ENCODE results near the gene AFF4. TPM values are rescaled to one million over a fixed set of nuclear protein-coding genes. Genes with fewer than 3 reads are reported as not detected.
"Not testable (repeated sequence)": the region's sequence is repeated elsewhere in the genome, so short reads cannot be mapped to it uniquely, and the experiment has no call there.

The AFF4 gene
- polyA plus RNA-seq, 3 donors from 2014 or later = 10.7 to 31.8 (median 11.7) TPM

GRCh38 chr5:132871459-132872284, 91.8 kb downstream of the AFF4 start:
- Mint-ChIP-seq H3K36me3 (peaks cover 0 to 4% (median 0%) of the 10 kb centered on the region in 3 donors), H3K27ac (peak overlapping the region in 2 of 6 donors; percentile 22 to 55), H3K4me3 (no peak overlapping the region), H3K9me3 (no peaks in the 10 kb centered on the region), H3K4me1 (peaks cover 9 to 20% of the 10 kb centered on the region in 2 donors), H3K27me3 (ENCODE audit: low read depth in 3 of 3) (peaks cover 1 to 7% (median 4%) of the 10 kb centered on the region in 3 donors)
- DNase-seq = no peak

GRCh38 chr5:132870801-132871200, 92.6 kb downstream of the AFF4 start:
- no peak for DNase-seq
- peaks cover 4 to 13% (median 11%) of the 10 kb centered on the region in 3 donors for H3K27me3 Mint-ChIP-seq (ENCODE audit: low read depth in 3 of 3)
- H3K4me3 Mint-ChIP-seq = no peak overlapping the region
- peaks cover 0 to 4% (median 0%) of the 10 kb centered on the region in 3 donors for H3K36me3 Mint-ChIP-seq
- H3K4me1 Mint-ChIP-seq = peaks cover 16 to 29% of the 10 kb centered on the region in 2 donors
- no peaks in the 10 kb centered on the region for H3K9me3 Mint-ChIP-seq
- peak overlapping the region in 3 of 6 donors; percentile 11 to 45 (median 15) for H3K27ac Mint-ChIP-seq

GRCh38 chr5:132868754-132869153, 94.7 kb downstream of the AFF4 start:
- peaks cover 4 to 15% (median 13%) of the 10 kb centered on the region in 3 donors for H3K27me3 Mint-ChIP-seq (ENCODE audit: low read depth in 3 of 3)
- peaks cover 0 to 4% (median 0%) of the 10 kb centered on the region in 3 donors for H3K36me3 Mint-ChIP-seq
- no peak for DNase-seq
- H3K4me1 Mint-ChIP-seq = peaks cover 23 to 36% of the 10 kb centered on the region in 2 donors
- peak overlapping the region in 4 of 5 donors; percentile 18 to 100 (median 47) for H3K4me3 Mint-ChIP-seq
- H3K9me3 Mint-ChIP-seq = no peaks in the 10 kb centered on the region
- peak overlapping the region; percentile 53 to 100 (median 99) for H3K27ac Mint-ChIP-seq

GRCh38 chr5:132867046-132867451, 96.4 kb downstream of the AFF4 start:
- Mint-ChIP-seq H3K4me3 (peak overlapping the region; percentile 98 to 100 (median 99)), H3K9me3 (no peaks in the 10 kb centered on the region), H3K27me3 (ENCODE audit: low read depth in 3 of 3) (peaks cover 3 to 15% (median 13%) of the 10 kb centered on the region in 3 donors), H3K4me1 (peaks cover 23 to 36% of the 10 kb centered on the region in 2 donors), H3K27ac (peak overlapping the region; percentile 99 to 100 (median 100)), H3K36me3 (no peaks in the 10 kb centered on the region)
- DNase-seq = no peak

GRCh38 chr5:132866342-132867045, 96.9 kb downstream of the AFF4 start, which contains the start of the genes GDF9 and UQCRQ:
Gene GDF9 (minus strand): TSS chr5:132866469. CDS start chr5:132864533, 1,936 bp downstream.
Gene UQCRQ (plus strand): TSS chr5:132866642. CDS start chr5:132866882, 240 bp downstream.
- peaks cover 3 to 15% (median 13%) of the 10 kb centered on the region in 3 donors for H3K27me3 Mint-ChIP-seq (ENCODE audit: low read depth in 3 of 3)
- H3K9me3 Mint-ChIP-seq = no peaks in the 10 kb centered on the region
- H3K4me3 Mint-ChIP-seq = peak within 1 kb of the TSS; percentile 98 to 100 (median 99)
- peaks cover 23 to 36% of the 10 kb centered on the region in 2 donors for H3K4me1 Mint-ChIP-seq
- H3K27ac Mint-ChIP-seq = peak within 1 kb of the TSS; percentile 99 to 100 (median 100)
- H3K36me3 Mint-ChIP-seq = no peaks in the 10 kb centered on the region
- peak; percentile 96 to 97 (median 97) for DNase-seq

GRCh38 chr5:132865668-132866341, 97.6 kb downstream of the AFF4 start:
- DNase-seq = no peak
- Mint-ChIP-seq H3K27ac (peak overlapping the region; percentile 99 to 100 (median 100)), H3K4me3 (peak overlapping the region; percentile 98 to 100 (median 99)), H3K9me3 (no peaks in the 10 kb centered on the region), H3K27me3 (ENCODE audit: low read depth in 3 of 3) (peaks cover 3 to 13% (median 12%) of the 10 kb centered on the region in 3 donors), H3K36me3 (no peaks in the 10 kb centered on the region), H3K4me1 (peaks cover 23 to 36% of the 10 kb centered on the region in 2 donors)

GRCh38 chr5:132860742-132861141, 102.7 kb downstream of the AFF4 start:
- DNase-seq = no peak
- H3K27ac Mint-ChIP-seq = no peak overlapping the region
- peaks cover 6 to 7% of the 10 kb centered on the region in 2 donors for H3K4me1 Mint-ChIP-seq
- no peaks in the 10 kb centered on the region for H3K36me3 Mint-ChIP-seq
- no peaks in the 10 kb centered on the region for H3K9me3 Mint-ChIP-seq
- no peak overlapping the region for H3K4me3 Mint-ChIP-seq
- H3K27me3 Mint-ChIP-seq (ENCODE audit: low read depth in 3 of 3) = peaks cover 7% of the 10 kb centered on the region in 3 donors

GRCh38 chr5:132859889-132860437, 103.5 kb downstream of the AFF4 start:
- H3K27me3 Mint-ChIP-seq (ENCODE audit: low read depth in 3 of 3) = peaks cover 5 to 10% (median 7%) of the 10 kb centered on the region in 3 donors
- no peaks in the 10 kb centered on the region for H3K36me3 Mint-ChIP-seq
- DNase-seq = no peak
- no peak overlapping the region for H3K4me3 Mint-ChIP-seq
- no peaks in the 10 kb centered on the region for H3K9me3 Mint-ChIP-seq
- no peaks in the 10 kb centered on the region for H3K4me1 Mint-ChIP-seq
- H3K27ac Mint-ChIP-seq = no peak overlapping the region

- no peaks in the 10 kb centered on the region for H3K36me3 Mint-ChIP-seq
- H3K9me3 Mint-ChIP-seq = no peaks in the 10 kb centered on the region
- H3K4me1 Mint-ChIP-seq = no peaks in the 10 kb centered on the region
- DNase-seq = no peak
- H3K4me3 Mint-ChIP-seq = no peak overlapping the region
- H3K27ac Mint-ChIP-seq = no peak overlapping the region
- H3K27me3 Mint-ChIP-seq (ENCODE audit: low read depth in 3 of 3) = peaks cover 3 to 10% (median 7%) of the 10 kb centered on the region in 3 donors
These were observed 107.4 kb downstream of the AFF4 start for GRCh38 chr5:132856011-132856410.

- DNase-seq; H3K4me3 Mint-ChIP-seq; H3K36me3 Mint-ChIP-seq; H3K27ac Mint-ChIP-seq; H3K27me3 Mint-ChIP-seq (ENCODE audit: low read depth in 3 of 3); H3K9me3 Mint-ChIP-seq; H3K4me1 Mint-ChIP-seq: not testable (repeated sequence)
These were observed 108.4 kb downstream of the AFF4 start for GRCh38 chr5:132854992-132855391.

- Mint-ChIP-seq H3K9me3 (no peaks in the 10 kb centered on the region), H3K27ac (no peak overlapping the region), H3K4me3 (no peak overlapping the region), H3K36me3 (no peaks in the 10 kb centered on the region), H3K27me3 (ENCODE audit: low read depth in 3 of 3) (peaks cover 3 to 7% (median 5%) of the 10 kb centered on the region in 3 donors), H3K4me1 (no peaks in the 10 kb centered on the region)
- DNase-seq = no peak
These were observed 109.1 kb downstream of the AFF4 start for GRCh38 chr5:132854301-132854700.

- H3K27me3 Mint-ChIP-seq (ENCODE audit: low read depth in 3 of 3) = peaks cover 3 to 7% (median 5%) of the 10 kb centered on the region in 3 donors
- no peaks in the 10 kb centered on the region for H3K4me1 Mint-ChIP-seq
- H3K27ac Mint-ChIP-seq = no peak overlapping the region
- no peak overlapping the region for H3K4me3 Mint-ChIP-seq
- H3K9me3 Mint-ChIP-seq = no peaks in the 10 kb centered on the region
- H3K36me3 Mint-ChIP-seq = no peaks in the 10 kb centered on the region
- no peak for DNase-seq
These were observed 109.6 kb downstream of the AFF4 start for GRCh38 chr5:132853790-132854189.

- H3K27ac Mint-ChIP-seq = no peak overlapping the region
- no peaks in the 10 kb centered on the region for H3K36me3 Mint-ChIP-seq
- H3K4me1 Mint-ChIP-seq = no peaks in the 10 kb centered on the region
- DNase-seq = no peak
- H3K9me3 Mint-ChIP-seq = no peaks in the 10 kb centered on the region
- no peak overlapping the region for H3K4me3 Mint-ChIP-seq
- peaks cover 3 to 7% (median 5%) of the 10 kb centered on the region in 3 donors for H3K27me3 Mint-ChIP-seq (ENCODE audit: low read depth in 3 of 3)
These were observed 110.1 kb downstream of the AFF4 start for GRCh38 chr5:132853323-132853722.

Data from immature natural killer cell (primary cell).